IPS-15b (cell line): Measurements from ENCODE around the gene SGTA.
"Not testable (repeated sequence)": the region's sequence is repeated elsewhere in the genome, so short reads cannot be mapped to it uniquely, and the experiment has no call there.

Source experiments
- H3K27me3 ChIP-seq: one replicate; pipeline ENCODE4 v1.6.1; 2013; ENCODE audit warnings: low read length; ENCODE audit not compliant: control insufficient read depth, insufficient read depth
- H3K36me3 ChIP-seq: one replicate; pipeline ENCODE4 v1.6.1; 2013; ENCODE audit warnings: low read length; ENCODE audit not compliant: control insufficient read depth, insufficient read depth
- H3K4me1 ChIP-seq: one replicate; pipeline ENCODE4 v1.6.1; 2013; ENCODE audit warnings: mild to moderate bottlenecking, low read length; ENCODE audit not compliant: control insufficient read depth, insufficient read depth
- H3K4me3 ChIP-seq: one replicate; pipeline ENCODE4 v1.5.1; 2013; ENCODE audit warnings: low read depth, low read length
- H3K9ac ChIP-seq: one replicate; pipeline ENCODE4 v1.6.1; 2013; ENCODE audit warnings: low read depth, mild to moderate bottlenecking, low read length
- H3K9me3 ChIP-seq: one replicate; pipeline ENCODE4 v1.6.1; 2013; ENCODE audit warnings: mild to moderate bottlenecking, low read length; ENCODE audit not compliant: control insufficient read depth, insufficient read depth

SGTA gene

DNA sequence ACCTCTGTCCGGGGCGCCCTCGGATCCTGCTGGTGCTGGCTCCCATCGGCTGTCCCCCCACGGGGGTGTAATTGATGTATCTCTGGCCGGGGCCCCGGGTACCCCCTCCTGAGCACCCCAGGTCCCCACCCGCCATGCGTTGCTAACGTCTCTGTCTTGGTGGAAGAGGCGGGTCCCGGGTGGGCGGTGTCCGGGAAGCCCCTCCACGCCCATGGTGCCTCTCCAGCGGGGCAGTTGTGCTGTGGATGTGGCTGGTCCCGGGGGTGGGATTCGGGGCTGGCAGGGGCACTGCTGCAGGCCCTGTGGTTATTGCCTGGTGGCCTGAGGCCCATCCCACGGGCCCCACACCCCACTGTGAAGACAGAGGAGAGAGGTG, 66.8 kb downstream of the SGTA start:
- no peaks in the 10 kb centered on the region for H3K27me3 ChIP-seq
- no peak overlapping the region for H3K9ac ChIP-seq
- no peak overlapping the region for H3K4me3 ChIP-seq
- peaks cover 5% of the 10 kb centered on the region for H3K9me3 ChIP-seq
- no peaks in the 10 kb centered on the region for H3K4me1 ChIP-seq
- peaks cover 4% of the 10 kb centered on the region for H3K36me3 ChIP-seq

DNA sequence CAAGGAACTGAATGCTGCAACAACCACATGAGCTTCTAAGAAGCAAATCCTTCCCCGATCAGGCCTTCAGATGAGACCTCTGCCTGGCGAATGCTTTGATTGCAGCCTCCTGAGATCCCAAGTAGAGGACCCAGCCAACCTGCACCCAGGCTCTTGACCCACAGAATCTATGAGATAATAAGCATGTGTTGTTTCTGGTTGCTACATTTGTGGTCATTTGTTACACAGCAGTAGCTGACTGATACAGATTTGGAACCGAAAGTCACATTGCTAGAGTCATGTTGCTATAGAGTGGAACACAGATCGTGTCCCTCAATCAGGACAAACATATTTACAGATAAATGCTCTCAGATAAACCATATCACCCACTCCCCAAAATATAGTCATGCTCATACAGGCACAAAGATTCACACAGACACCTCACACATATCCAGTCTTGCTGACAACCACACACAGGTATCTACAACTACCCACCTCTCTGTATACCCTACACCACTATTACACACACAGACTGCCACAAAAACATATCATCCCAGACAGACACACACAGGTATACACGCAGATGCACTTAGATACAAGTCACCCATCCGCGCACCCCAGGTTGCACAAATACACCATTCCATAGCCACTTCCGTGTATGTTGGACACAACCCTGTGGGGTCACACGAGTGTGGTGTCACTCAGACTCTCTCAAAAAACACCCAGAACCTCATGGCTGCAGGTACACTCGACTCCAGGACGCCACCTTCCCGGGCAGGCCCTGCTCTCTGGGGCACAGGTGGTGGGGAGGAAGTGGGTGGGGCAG, 67.4 kb downstream of the SGTA start:
- H3K36me3 ChIP-seq: peaks cover 4% of the 10 kb centered on the region
- H3K27me3 ChIP-seq: no peaks in the 10 kb centered on the region
- no peaks in the 10 kb centered on the region for H3K4me1 ChIP-seq
- H3K4me3 ChIP-seq: no peak overlapping the region
- H3K9me3 ChIP-seq: peaks cover 5% of the 10 kb centered on the region
- H3K9ac ChIP-seq: no peak overlapping the region

DNA sequence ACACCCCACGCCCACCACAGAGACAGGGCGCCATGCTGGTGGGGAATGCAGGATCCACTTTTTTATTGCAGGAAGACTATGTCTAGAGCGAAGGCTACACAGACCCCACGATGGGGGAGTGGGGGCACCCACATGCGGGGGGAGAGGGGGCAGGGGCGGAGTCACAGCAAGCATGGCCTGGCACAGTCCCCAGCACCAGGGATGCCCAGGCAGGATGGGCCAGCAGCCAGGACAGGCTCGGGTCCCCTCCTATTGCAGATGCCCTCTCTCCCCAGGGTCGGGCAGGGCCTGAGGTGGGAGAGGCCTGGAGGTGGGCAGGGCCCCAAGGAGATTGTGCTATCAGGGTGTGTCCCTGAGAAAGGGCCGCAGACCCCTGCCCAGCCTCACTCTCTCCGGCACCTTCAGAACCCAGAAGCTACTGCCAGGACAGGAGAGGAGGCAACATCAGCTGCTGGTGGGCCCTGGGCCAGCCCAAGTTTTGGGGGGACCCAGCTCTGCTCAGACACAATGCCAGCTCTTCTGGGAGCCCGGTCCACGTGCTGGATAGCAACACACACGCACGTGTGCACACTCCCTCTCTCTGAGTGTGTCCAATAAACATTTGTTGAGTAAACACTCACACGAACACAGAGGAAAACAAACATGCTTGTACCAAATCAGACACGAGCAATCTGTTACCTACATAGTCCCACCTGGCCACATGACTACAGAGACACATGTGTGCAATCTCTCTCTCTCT, 68.4 kb downstream of the SGTA start:
- Histone ChIP-seq H3K27me3 (no peaks in the 10 kb centered on the region), H3K9me3 (peaks cover 5% of the 10 kb centered on the region), H3K36me3 (peaks cover 4% of the 10 kb centered on the region), H3K4me3 (no peak overlapping the region), H3K4me1 (no peaks in the 10 kb centered on the region), H3K9ac (no peak overlapping the region)

DNA sequence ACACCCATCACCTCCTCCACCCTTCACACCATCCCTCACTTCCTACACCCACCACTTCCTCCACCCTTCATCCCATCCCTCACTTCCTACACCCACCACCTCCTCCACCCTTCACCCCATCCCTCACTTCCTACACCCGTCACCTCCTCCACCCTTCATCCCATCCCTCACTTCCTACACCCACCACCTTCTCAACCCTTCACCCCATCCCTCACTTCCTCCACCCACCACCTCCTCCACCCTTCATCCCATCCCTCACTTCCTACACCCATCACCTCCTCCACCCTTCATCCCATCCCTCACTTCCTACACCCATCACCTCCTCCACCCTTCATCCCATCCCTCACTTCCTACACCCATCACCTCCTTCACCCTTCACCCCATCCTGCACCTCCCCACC, 69.0 kb downstream of the SGTA start:
- H3K9ac ChIP-seq, H3K9me3 ChIP-seq, H3K4me3 ChIP-seq, H3K4me1 ChIP-seq, H3K27me3 ChIP-seq, H3K36me3 ChIP-seq: not testable (repeated sequence)

DNA sequence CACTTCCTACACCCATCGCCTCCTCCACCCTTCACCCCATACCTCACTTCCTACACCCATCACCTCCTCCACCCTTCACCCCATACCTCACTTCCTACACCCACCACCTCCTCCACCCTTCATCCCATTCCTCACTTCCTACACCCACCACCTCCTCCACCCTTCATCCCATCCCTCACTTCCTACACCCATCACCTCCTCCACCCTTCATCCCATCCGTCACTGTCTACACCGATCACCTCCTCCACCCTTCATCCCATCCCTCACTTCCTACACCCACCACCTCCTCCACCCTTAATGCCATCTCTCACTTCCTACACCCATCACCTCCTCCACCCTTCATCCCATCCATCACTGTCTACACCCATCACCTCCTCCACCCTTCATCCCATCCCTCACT, 69.9 kb downstream of the SGTA start:
- not testable (repeated sequence) for H3K4me3 ChIP-seq, H3K27me3 ChIP-seq, H3K36me3 ChIP-seq, H3K9ac ChIP-seq, H3K4me1 ChIP-seq, H3K9me3 ChIP-seq

DNA sequence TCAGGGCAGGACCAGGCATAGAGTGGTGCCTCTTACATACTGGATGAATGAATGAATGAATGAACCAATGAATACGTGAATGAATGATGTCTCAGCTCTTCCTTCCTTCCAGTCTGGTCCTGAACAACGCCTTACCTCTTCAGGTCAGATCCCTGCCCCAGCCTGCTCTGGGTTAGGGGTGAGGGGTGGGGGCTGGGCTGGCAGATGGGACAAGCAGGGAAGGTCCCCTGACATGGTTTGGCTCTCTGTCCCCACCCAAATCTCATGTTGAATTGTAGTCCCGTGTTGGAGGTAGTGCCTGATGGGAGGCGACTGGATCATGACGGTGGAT, 71.2 kb downstream of the SGTA start:
- H3K36me3 ChIP-seq: peaks cover 4% of the 10 kb centered on the region
- H3K4me3 ChIP-seq: no peak overlapping the region
- no peaks in the 10 kb centered on the region for H3K27me3 ChIP-seq
- H3K4me1 ChIP-seq: no peaks in the 10 kb centered on the region
- no peak overlapping the region for H3K9ac ChIP-seq
- peaks cover 5% of the 10 kb centered on the region for H3K9me3 ChIP-seq

DNA sequence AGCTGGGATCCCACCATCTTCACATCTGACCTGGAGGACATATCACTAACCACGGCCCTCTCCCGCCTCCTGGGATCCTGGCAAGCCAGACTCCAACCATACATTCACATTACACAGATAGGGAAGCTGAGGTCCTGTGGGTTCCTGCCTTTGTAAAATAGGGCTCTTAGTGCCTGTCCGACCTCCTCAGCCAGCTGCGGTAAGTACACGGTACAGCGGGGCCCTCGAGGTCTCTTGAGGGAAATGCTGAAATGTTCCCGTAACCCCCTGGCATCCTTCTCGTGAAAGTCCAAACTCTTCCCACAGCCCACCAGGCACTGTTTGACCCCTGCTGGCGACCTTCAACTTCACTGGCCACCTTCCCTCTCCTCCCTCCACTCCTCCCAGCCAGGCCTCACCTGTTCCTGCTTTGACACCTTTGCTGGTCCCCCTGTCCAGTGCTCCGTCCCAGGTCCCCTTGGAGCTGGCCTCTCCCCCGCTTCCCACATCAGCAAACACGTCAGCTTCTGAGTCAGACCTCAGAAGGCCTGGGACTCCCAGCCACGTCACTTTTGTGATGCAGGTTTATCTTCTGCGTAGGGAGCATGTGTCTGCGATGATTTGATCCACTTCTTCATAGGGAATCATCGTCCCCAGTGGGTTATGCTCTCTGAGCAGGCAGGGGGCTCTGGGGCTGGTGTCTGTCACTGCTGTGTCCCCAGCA, 71.8 kb downstream of the SGTA start:
- Histone ChIP-seq H3K27me3 (no peaks in the 10 kb centered on the region), H3K4me1 (no peaks in the 10 kb centered on the region), H3K9me3 (peaks cover 5% of the 10 kb centered on the region), H3K36me3 (peaks cover 3% of the 10 kb centered on the region), H3K4me3 (no peak overlapping the region), H3K9ac (no peak overlapping the region)

DNA sequence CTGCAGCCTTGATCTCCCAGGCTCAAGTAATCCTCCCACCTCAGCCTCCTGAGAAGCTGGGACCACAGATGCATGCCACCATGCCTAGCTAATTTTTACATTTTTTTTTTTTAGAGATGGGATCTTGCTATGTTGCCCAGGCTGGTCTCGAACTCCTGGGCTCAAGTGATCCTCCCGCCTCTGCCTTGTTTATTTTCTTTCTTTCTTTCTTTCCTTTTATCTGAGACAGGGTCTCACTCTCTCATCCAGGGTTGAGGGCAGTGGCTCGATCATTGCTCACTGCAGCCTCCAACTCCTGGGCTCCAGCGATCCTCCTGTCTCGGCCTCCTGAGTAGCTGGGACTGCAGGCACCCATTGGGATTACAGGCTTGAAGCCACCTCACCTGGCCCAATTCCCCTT, 76.8 kb downstream of the SGTA start:
- Histone ChIP-seq H3K27me3 (peaks cover 6% of the 10 kb centered on the region), H3K4me3 (no peak overlapping the region), H3K4me1 (no peaks in the 10 kb centered on the region), H3K9me3 (no peaks in the 10 kb centered on the region), H3K9ac (no peak overlapping the region), H3K36me3 (no peaks in the 10 kb centered on the region)
